MM.1S (cell line): Measurements from ENCODE around the gene SEC61B.

Source experiments
- DNase-seq: peaks from one replicate; pipeline ENCODE4 v3.0.0-alpha.2; 2015
- H2AFZ ChIP-seq: fragments of 300-600 bp; sonication (generic); 2 replicates; pipeline ENCODE4 v1.6.0; 2016; ENCODE audit warnings: antibody characterized with exemption, low read length
- H3F3A ChIP-seq: fragments of 300-600 bp; sonication (generic); 2 replicates; pipeline ENCODE4 v1.6.1; 2016; ENCODE audit warnings: mild to moderate bottlenecking, antibody characterized with exemption, low read length, moderate library complexity, mixed read lengths; ENCODE audit not compliant: insufficient read depth
- H3K27ac ChIP-seq: fragments of 300-600 bp; sonication (generic); 2 replicates; pipeline ENCODE4 v1.5.1; 2016; ENCODE audit warnings: mild to moderate bottlenecking, low read length
- H3K27me3 ChIP-seq: fragments of 300-600 bp; sonication (generic); replicated peaks from 2 replicates; pipeline ENCODE4 v1.6.0; 2016; ENCODE audit warnings: low read length; ENCODE audit not compliant: insufficient read depth
- H3K36me3 ChIP-seq: fragments of 300-600 bp; sonication (generic); replicated peaks from 2 replicates; pipeline ENCODE4 v1.6.1; 2016; ENCODE audit warnings: mild to moderate bottlenecking, low read length, mixed read lengths; ENCODE audit not compliant: insufficient read depth
- H3K4me1 ChIP-seq: fragments of 300-600 bp; sonication (generic); 2 replicates; pipeline ENCODE4 v1.6.1; 2016; ENCODE audit warnings: low read length, mixed read lengths
- H3K4me2 ChIP-seq: fragments of 300-600 bp; sonication (generic); 2 replicates; pipeline ENCODE4 v1.6.0; 2016; ENCODE audit warnings: low read depth, low read length
- H3K4me3 ChIP-seq: fragments of 300-600 bp; sonication (generic); 2 replicates; pipeline ENCODE4 v1.5.1; 2016; ENCODE audit warnings: low read length, mixed read lengths
- H3K79me2 ChIP-seq: fragments of 300-600 bp; sonication (generic); 2 replicates; pipeline ENCODE4 v1.6.1; 2016; ENCODE audit warnings: mixed run types, low read length, mixed read lengths
- H3K9ac ChIP-seq: fragments of 300-600 bp; sonication (generic); 2 replicates; pipeline ENCODE4 v1.6.1; 2016; ENCODE audit warnings: low read length, mixed read lengths
- H3K9me2 ChIP-seq: fragments of 300-600 bp; sonication (generic); replicated peaks from 2 replicates; pipeline ENCODE4 v1.6.1; 2016; ENCODE audit warnings: mild to moderate bottlenecking, low read length, mixed read lengths; ENCODE audit not compliant: insufficient read depth
- H3K9me3 ChIP-seq: fragments of 300-600 bp; sonication (generic); replicated peaks from 2 replicates; pipeline ENCODE4 v1.6.1; 2016; ENCODE audit warnings: mild to moderate bottlenecking, low read length, mixed read lengths; ENCODE audit not compliant: insufficient read depth
- H4K20me1 ChIP-seq: fragments of 300-600 bp; sonication (generic); 2 replicates; pipeline ENCODE4 v1.6.1; 2016; ENCODE audit warnings: mild to moderate bottlenecking, low read length, moderate library complexity, mixed read lengths; ENCODE audit not compliant: insufficient read depth
- CTCF ChIP-seq: fragments of 300-600 bp; sonication (generic); IDR thresholded peaks from 2 replicates; pipeline ENCODE4 v1.5.1; 2016; ENCODE audit warnings: antibody characterized with exemption, low read length, mixed read lengths
- EZH2 ChIP-seq: fragments of 300-600 bp; sonication (generic); optimal IDR thresholded peaks from 2 replicates; pipeline ENCODE3; 2017; ENCODE audit warnings: low read depth, mild to moderate bottlenecking, antibody characterized with exemption, low read length, mixed read lengths
- EZH2phosphoT487 ChIP-seq: fragments of 300-600 bp; sonication (generic); IDR thresholded peaks from 2 replicates; pipeline ENCODE4 v1.6.1; 2018; ENCODE audit warnings: antibody characterized with exemption, low read length

SEC61B gene

GRCh38 chr9:99222416-99223270 is 561 bp downstream of the SEC61B start:
- Histone ChIP-seq H3K9me3 (no peaks in the 10 kb centered on the region), H2AFZ (peak overlapping the region; percentile 37; the same call in 1 of the 2 replicates), H3F3A (no peaks in the 10 kb centered on the region), H3K27me3 (no peaks in the 10 kb centered on the region), H3K79me2 (peaks cover 96% of the 10 kb centered on the region), H3K4me1 (peaks cover 15% of the 10 kb centered on the region), H3K27ac (peak overlapping the region; percentile 95), H3K4me3 (peak overlapping the region; percentile 98), H4K20me1 (peaks cover 23% of the 10 kb centered on the region), H3K9ac (peak overlapping the region; percentile 100), H3K4me2 (peak overlapping the region; percentile 93), H3K36me3 (peaks cover 8% of the 10 kb centered on the region), H3K9me2 (no peaks in the 10 kb centered on the region)
- no peak for TF ChIP-seq EZH2phosphoT487
- no peak for DNase-seq

GRCh38 chr9:99224445-99224844 is 2.4 kb downstream of the SEC61B start:
- peak overlapping the region; percentile 93; the same call in 1 of the 2 replicates for H3K4me2 ChIP-seq
- H3K36me3 ChIP-seq, result no peaks in the 10 kb centered on the region; the same call in 1 of the 2 replicates
- no peak overlapping the region for H3K9ac ChIP-seq
- H3K4me1 ChIP-seq, result peaks cover 15% of the 10 kb centered on the region
- no peak for TF ChIP-seq CTCF
- no peak for TF ChIP-seq EZH2phosphoT487
- no peak for TF ChIP-seq EZH2
- H3K9me3 ChIP-seq, result no peaks in the 10 kb centered on the region
- no peaks in the 10 kb centered on the region for H3F3A ChIP-seq
- no peaks in the 10 kb centered on the region for H3K9me2 ChIP-seq
- peaks cover 94% of the 10 kb centered on the region for H3K79me2 ChIP-seq
- H3K4me3 ChIP-seq, result no peak overlapping the region
- no peaks in the 10 kb centered on the region for H3K27me3 ChIP-seq
- peaks cover 11% of the 10 kb centered on the region for H4K20me1 ChIP-seq
- no peak overlapping the region for H3K27ac ChIP-seq
- no peak for DNase-seq
- no peak overlapping the region for H2AFZ ChIP-seq

- H3K27ac ChIP-seq, result no peak overlapping the region
- peaks cover 8% of the 10 kb centered on the region for H3K4me1 ChIP-seq
- no peaks in the 10 kb centered on the region for H3F3A ChIP-seq
- peaks cover 86% of the 10 kb centered on the region for H3K79me2 ChIP-seq
- H3K9ac ChIP-seq, result no peak overlapping the region
- TF ChIP-seq CTCF (no peak), EZH2 (no peak), EZH2phosphoT487 (no peak)
- H4K20me1 ChIP-seq, result peaks cover 4% of the 10 kb centered on the region; the same call in 1 of the 2 replicates
- no peaks in the 10 kb centered on the region for H3K27me3 ChIP-seq
- H2AFZ ChIP-seq, result no peak overlapping the region
- no peak overlapping the region for H3K4me2 ChIP-seq
- H3K36me3 ChIP-seq, result peaks cover 5% of the 10 kb centered on the region; the same call in 1 of the 2 replicates
- no peak for DNase-seq
- H3K4me3 ChIP-seq, result no peak overlapping the region
- H3K9me3 ChIP-seq, result no peaks in the 10 kb centered on the region
- no peaks in the 10 kb centered on the region for H3K9me2 ChIP-seq
Observed at GRCh38 chr9:99226054-99226453, 4.0 kb downstream of the SEC61B start.

GRCh38 chr9:99230206-99230605 is 8.1 kb downstream of the SEC61B start:
- no peaks in the 10 kb centered on the region for H3K27me3 ChIP-seq
- no peak overlapping the region for H2AFZ ChIP-seq
- H3K4me2 ChIP-seq, result no peak overlapping the region
- H3K9ac ChIP-seq, result no peak overlapping the region
- H3K4me1 ChIP-seq, result peaks cover 17% of the 10 kb centered on the region
- peaks cover 5% of the 10 kb centered on the region; the same call in 1 of the 2 replicates for H3K36me3 ChIP-seq
- no peaks in the 10 kb centered on the region for H3K9me2 ChIP-seq
- peaks cover 46% of the 10 kb centered on the region for H3K79me2 ChIP-seq
- H3K27ac ChIP-seq, result no peak overlapping the region
- 0 out of 2 replicates have a peak, but pooled peaks cover under 1% of the 10 kb centered on the region for H4K20me1 ChIP-seq
- TF ChIP-seq EZH2phosphoT487 (no peak), EZH2 (no peak), CTCF (no peak)
- H3F3A ChIP-seq, result peaks cover 8% of the 10 kb centered on the region
- no peak for DNase-seq
- no peak overlapping the region for H3K4me3 ChIP-seq
- no peaks in the 10 kb centered on the region for H3K9me3 ChIP-seq
